ENCODE results near the gene CASKIN2. TPM values are rescaled to one million over a fixed set of nuclear protein-coding genes. Genes with fewer than 3 reads are reported as not detected.

Gene CASKIN2, protein sequence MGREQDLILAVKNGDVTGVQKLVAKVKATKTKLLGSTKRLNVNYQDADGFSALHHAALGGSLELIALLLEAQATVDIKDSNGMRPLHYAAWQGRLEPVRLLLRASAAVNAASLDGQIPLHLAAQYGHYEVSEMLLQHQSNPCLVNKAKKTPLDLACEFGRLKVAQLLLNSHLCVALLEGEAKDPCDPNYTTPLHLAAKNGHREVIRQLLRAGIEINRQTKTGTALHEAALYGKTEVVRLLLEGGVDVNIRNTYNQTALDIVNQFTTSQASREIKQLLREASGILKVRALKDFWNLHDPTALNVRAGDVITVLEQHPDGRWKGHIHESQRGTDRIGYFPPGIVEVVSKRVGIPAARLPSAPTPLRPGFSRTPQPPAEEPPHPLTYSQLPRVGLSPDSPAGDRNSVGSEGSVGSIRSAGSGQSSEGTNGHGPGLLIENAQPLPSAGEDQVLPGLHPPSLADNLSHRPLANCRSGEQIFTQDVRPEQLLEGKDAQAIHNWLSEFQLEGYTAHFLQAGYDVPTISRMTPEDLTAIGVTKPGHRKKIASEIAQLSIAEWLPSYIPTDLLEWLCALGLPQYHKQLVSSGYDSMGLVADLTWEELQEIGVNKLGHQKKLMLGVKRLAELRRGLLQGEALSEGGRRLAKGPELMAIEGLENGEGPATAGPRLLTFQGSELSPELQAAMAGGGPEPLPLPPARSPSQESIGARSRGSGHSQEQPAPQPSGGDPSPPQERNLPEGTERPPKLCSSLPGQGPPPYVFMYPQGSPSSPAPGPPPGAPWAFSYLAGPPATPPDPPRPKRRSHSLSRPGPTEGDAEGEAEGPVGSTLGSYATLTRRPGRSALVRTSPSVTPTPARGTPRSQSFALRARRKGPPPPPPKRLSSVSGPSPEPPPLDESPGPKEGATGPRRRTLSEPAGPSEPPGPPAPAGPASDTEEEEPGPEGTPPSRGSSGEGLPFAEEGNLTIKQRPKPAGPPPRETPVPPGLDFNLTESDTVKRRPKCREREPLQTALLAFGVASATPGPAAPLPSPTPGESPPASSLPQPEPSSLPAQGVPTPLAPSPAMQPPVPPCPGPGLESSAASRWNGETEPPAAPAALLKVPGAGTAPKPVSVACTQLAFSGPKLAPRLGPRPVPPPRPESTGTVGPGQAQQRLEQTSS (N-terminal part only)
- total RNA-seq, result 8.5 and 11.6 TPM in 2 replicates

GRCh38 chr17:75515496-75516254, at the start of gene CASKIN2:
Gene CASKIN2 (minus strand): TSS chr17:75515537. CDS start chr17:75513804, 1,733 bp downstream.

GRCh38 chr17:75524970-75525805, 9.9 kb upstream of the CASKIN2 start, which contains the start of gene LLGL2:
Gene LLGL2 (plus strand): TSS chr17:75525697. CDS start chr17:75543427, 17,730 bp downstream.

DNA sequence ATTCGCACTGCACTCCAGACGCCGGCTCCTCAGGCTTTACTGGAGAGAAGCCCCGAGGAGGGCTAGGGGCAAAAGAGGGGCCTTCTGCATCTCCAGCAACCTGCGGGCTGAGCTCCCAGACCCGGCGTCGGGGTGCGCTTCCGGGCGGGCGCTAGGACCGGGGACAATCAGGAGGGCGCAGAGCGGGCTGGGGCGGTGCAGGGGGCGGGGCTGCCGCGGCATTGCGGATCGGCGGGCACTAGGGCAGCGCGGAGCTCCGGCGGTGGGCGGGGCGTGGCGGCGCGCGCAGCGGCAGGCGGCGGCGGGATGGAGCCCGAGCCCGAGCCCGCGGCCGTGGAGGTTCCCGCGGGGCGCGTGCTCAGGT, 900 bp upstream of the CASKIN2 start, which contains the start of gene TSEN54:
TSS of gene TSEN54 (plus strand) at position 274 of the 364 bp plus-strand sequence. CDS start at position 307, 33 bp downstream.

GRCh38 chr17:75456417-75457046, 58.8 kb downstream of the CASKIN2 start, which contains the start of gene TMEM94:
Gene TMEM94 (plus strand): TSS chr17:75456635. CDS start chr17:75471906, 15,271 bp downstream.

Other genes starting within 250 kb of the CASKIN2 start
- 5.6 and 9.2 TPM in 2 replicates for gene MIF4GD, start 244.3 kb downstream of the CASKIN2 start, total RNA-seq
- 4.4 and 10.2 TPM in 2 replicates for gene SLC25A19, start 226.1 kb downstream of the CASKIN2 start, total RNA-seq
- 64.8 and 103 TPM in 2 replicates for gene GRB2, start 109.9 kb downstream of the CASKIN2 start, total RNA-seq
- 35.1 and 58.4 TPM in 2 replicates for gene TMEM94, start 58.9 kb downstream of the CASKIN2 start, total RNA-seq
- 9.6 and 12.7 TPM in 2 replicates for gene TSEN54, start 991 bp upstream of the CASKIN2 start, total RNA-seq
- gene LLGL2, start 10.2 kb upstream of the CASKIN2 start, total RNA-seq, result 0.57 and 1.8 TPM in 2 replicates
- 0.57 and 1.3 TPM in 2 replicates for gene MYO15B, start 72.3 kb upstream of the CASKIN2 start, total RNA-seq
- not detected in 2 replicates for gene SMIM5, start 117.9 kb upstream of the CASKIN2 start, total RNA-seq
- 21.7 and 22.6 TPM in 2 replicates for gene RECQL5, start 151.6 kb upstream of the CASKIN2 start, total RNA-seq
- gene SAP30BP, start 151.8 kb upstream of the CASKIN2 start, total RNA-seq, result 66.6 and 75.9 TPM in 2 replicates
- 0.44 and 0.57 TPM in 2 replicates for gene ITGB4, start 205.9 kb upstream of the CASKIN2 start, total RNA-seq
- gene GALK1, start 249.7 kb upstream of the CASKIN2 start, total RNA-seq, result 24.7 and 37.7 TPM in 2 replicates